HG02884 (cell line): Measurements from ENCODE around the gene MRTFB.

Experiments used
- ATAC-seq: cut with Tn5 transposase; IDR thresholded peaks from one replicate; pipeline ENCODE4 v1.9.1; 2021; ENCODE audit warnings: mild to moderate bottlenecking, moderate library complexity; ENCODE audit not compliant: unreplicated experiment

Gene MRTFB

DNA sequence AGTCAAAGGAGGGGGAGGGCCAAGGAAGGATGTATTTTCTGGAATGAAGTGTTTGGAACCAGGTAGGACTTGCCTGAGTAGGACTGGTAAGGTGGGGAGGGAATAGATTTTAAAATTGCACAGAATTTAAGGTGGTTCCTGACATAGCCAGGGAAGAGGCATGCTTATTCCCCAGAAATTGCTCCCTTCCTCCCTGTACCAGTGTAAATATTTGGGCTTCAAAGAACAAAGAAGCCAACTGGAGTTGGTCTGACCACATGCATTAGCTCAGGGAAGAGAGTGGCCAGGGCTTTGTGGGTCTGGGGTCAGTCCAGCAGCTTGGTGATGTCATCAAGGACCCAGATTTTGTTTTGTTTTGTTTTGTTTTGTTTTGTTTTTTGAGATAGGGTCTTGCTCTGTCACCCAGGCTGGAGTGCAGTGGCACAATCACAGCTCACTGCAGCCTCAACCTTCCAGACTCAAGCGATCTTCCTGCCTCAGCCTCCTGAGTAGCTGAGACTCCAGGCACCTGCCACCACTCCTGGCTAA is 9.3 kb upstream of the MRTFB start:
- no peak for ATAC-seq

- no peak for ATAC-seq
Measured at GRCh38 chr16:14062261-14062660, 8.9 kb upstream of the MRTFB start.

- no peak for ATAC-seq
Measured at GRCh38 chr16:14063618-14064581, 7.2 kb upstream of the MRTFB start.

- ATAC-seq, result no peak
Measured at GRCh38 chr16:14069818-14070217, 1.3 kb upstream of the MRTFB start.

DNA sequence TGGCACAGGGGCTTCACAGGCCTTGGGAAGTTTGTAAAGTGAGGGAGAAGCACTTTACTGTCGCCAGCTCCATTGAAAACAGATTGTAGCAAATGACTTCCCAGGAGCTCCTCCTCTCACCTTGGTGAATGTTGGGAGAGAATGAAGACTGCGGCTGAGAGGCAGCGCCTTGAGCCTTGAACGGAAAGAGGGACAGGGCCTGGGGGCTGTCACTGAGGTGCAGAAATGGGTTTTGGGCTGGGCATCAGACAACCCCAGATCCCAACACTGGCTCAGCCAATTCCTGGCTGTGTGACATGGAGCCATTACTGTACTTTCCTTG is 603 bp upstream of the MRTFB start:
- ATAC-seq, result no peak

GRCh38 chr16:14071576-14072271 is 605 bp downstream of the MRTFB start:
- ATAC-seq, result peak; percentile 34

DNA sequence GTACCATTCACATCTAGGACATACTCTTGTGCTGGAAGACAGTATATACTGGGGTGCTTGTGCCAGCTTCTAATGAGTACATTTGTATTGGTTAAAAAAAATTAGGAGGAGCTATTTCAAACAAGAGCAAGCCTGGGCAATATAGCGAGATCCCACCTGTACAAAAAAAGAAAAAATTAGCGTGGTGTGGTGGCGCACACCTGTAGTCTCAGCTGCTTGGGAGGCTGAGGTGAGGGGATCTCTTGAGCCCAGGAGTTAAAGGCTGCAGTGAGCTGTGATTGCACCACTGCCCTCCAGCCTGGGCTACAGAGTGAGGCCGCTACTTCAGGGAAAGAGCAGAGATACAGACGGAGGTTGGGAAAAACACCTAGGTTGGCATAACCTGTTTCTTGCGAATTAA is 1.2 kb downstream of the MRTFB start:
- ATAC-seq, result no peak

DNA sequence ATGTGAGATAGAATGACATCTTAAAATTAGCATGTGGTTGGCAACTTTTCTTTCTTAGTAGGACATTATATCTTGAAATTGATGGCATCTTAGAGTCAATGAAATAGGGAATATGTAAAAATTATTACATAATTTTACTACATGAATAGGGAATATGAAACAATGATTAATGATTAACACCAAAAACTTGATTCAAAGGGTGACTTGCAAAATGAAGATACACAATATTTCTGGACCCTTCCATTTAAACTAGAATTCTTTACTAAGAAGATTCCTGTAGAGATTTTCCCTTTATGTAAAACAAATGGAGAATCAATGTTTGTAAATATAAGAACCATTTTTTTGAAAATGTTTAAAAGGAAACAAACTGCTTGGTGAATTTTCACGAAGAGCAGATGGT is 3.4 kb downstream of the MRTFB start:
- no peak for ATAC-seq

- no peak for ATAC-seq
Measured at GRCh38 chr16:14077918-14078317, 6.8 kb downstream of the MRTFB start.

- ATAC-seq, result no peak
Measured at GRCh38 chr16:14086477-14086876, 15.4 kb downstream of the MRTFB start.

DNA sequence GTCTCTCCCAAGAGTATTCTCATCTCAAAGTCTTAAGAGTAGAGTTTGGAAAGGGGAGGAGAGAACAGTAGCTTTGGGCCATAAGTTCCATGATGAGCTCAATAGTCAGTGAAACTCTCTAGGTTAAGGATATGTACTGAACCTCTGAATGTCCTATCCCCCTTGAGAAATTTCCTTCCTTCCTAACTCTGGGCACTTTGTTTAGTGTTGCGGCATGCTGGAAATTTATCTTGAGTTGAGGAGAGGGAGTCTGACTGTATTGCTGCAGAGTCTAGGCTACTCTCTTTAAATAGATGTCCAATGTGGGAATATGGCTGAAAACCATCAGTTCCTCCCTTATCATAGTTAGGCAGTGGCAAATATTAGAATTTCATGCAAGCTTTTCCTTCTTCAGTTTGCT is 16.1 kb downstream of the MRTFB start:
- no peak for ATAC-seq

GRCh38 chr16:14087590-14088154 is 16.6 kb downstream of the MRTFB start:
- ATAC-seq, result no peak

GRCh38 chr16:14088155-14088753 is 17.1 kb downstream of the MRTFB start:
- no peak for ATAC-seq

DNA sequence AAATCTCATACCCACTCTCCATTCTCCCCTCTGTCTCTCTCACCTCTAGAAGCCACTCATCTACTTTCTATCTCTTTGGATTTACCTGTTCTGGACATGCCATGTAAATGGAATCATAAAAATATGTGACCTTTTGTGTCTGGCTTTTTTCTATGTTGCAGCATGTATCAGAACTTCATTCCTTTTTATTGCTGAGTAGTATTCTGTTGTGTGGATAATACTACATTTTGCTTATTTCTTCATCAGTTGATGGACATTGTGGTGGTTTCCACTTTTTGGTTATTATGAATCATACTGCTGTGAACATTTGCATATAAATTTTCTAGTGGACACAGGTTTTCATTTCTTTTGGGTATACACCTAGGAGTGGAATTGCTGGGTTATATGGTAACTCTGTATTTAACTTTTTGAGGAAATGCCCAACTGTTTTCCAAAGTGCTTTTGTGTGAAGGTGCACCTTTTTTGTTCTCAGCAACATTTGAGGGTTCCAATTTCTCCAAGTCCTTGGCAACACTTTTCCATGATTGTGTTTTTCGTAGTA is 18.2 kb downstream of the MRTFB start:
- no peak for ATAC-seq

DNA sequence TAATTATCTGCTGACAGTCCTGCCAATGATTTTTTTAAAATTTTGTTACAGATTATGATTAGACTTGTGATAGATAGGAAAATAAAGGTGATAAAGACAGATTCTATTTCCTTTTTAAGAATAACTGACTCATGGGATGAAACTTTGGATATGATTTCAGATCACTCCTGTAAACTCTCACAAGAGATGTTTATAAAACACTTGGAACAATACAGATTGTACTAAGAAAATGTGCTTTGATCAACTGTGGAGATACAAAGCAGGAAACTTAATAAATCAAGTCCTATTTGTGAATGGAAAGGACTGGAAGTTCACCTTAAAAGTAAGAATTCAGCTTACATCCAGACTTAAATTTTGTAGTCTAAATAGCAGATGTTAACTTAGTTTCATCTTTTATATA is 21.4 kb downstream of the MRTFB start:
- ATAC-seq, result no peak

DNA sequence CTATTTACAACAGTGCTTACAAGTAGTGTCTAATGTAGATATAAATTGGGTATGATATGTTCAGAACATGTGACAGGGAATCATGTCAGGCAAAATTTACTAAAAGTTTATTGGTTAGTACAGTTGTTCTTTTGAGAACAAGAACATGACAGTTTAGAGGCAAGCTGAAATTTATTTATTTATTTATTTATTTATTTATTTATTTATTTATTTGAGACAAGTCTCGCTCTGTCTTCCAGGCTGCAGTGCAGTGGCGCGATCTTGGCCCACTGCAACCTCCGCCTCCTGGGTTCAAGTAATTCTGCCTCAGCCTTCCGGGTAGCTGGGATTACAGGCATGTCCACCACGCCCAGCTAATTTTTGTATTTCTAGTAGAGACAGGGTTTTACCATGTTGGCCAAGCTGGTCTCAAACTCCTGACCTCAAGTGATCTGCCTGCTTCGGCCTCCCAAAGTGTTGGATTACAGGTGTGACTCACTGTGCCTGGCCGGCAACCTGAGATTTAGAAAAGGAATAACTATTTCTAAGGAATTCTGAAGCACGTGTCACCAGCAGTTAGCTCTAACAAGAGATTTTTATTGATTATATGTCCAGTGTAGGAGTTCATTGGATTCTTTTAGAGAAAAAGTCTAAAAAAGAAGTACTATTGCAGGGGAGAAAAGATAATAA is 24.9 kb downstream of the MRTFB start:
- no peak for ATAC-seq

DNA sequence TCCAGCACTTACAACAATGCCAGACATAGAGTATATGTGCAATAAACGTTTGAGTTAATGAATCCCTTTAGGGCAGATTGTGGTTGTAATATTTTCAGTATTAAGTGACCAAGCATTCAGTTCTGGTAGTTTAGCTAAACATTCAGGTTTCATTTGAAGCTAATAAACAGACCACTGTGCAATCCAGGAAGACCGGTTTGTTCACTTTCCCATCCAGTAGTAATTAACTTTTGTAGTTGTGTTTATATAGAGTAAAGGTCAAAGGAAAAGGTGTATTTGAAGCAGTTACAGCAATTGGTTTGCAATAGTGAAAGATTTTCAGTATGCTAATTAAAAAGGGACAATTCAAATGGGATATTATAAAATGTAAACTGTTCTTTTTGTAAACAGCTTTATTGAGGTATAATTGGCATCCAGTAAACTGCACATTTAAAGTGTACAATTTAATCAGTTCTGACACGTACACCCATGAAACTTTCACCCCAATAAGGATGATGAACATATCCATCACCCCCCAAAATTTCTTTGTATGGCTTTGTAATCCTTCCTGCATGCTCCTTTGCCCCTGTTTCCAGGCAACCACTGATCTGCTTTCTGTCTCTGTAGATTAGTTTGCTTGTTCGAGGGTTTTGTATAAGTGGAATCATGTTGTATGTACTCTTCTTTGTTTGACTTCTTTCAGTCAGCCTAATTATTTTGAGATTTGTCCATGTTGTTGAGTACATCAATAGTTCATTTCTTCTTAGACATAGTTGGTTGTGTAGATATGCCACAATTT is 26.3 kb downstream of the MRTFB start:
- no peak for ATAC-seq

DNA sequence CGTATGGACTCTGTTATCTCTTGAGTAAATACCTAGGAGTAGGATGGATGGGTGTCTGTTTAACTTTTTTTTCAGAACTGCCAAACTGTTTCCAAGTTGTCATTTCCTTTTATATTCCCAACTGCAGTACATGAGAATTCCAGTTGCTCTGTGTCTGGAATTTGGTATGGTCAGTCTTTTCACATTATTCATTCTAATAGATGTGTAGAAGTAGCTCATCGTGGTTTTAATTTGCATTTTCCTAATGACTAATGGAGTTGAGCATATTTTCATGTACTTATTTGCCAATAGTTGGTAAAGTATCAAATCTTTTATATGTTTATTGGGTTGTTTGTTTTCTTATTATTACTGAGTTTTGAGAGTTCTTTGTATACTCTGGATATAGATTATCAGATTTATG is 27.0 kb downstream of the MRTFB start:
- no peak for ATAC-seq

DNA sequence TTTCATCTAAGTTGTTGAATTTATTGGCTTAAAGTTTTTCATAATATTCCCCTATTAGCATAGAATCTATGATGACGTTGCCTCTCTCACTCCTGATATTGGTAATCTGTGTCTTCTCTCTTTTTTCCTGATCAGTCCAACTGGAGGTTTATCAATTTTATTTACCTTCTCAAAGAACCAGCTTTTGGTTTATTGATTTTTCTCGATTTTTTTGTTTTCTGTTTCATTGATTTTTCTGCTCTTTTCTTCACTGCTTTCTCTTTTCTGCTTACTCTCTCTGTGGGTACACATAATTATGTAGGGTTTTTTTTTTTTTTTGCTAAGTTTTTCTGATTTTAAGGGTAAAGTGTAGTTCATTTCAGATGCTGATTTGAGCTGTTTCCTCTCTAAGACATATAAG is 29.7 kb downstream of the MRTFB start:
- no peak for ATAC-seq

DNA sequence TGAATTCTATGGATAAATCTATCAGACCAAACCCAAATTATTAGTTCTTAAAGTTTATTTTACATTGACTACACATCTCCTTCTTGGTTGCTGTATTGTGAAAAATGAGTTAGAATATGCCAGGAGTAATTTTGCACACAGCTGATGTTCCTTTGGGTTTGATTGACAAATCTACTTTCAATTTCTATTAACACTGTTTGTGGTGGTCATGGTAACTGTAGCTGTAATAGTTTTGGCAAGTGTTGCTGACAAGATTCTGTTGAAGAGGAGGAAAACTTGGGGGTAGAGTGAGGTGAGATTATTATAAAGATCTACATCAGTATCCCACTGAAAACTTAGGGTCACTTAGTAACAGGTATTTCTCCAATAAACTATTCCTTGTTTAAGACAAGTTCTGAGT is 30.3 kb downstream of the MRTFB start:
- no peak for ATAC-seq
